ENCODE results near the gene GRIN3B.

GRIN3B gene

GRCh38 chr19:1008268-1009040, 8.2 kb downstream of the GRIN3B start:
- DNase-seq = no peak

GRCh38 chr19:1009041-1009980, 9.1 kb downstream of the GRIN3B start:
- DNase-seq = no peak

GRCh38 chr19:1009981-1010538, 9.8 kb downstream of the GRIN3B start:
- DNase-seq = no peak

GRCh38 chr19:1010586-1011510, 10.6 kb downstream of the GRIN3B start:
- DNase-seq = no peak

- DNase-seq = no peak
Observed at GRCh38 chr19:1011831-1012333, 11.7 kb downstream of the GRIN3B start.

- DNase-seq = no peak
Observed at GRCh38 chr19:1012334-1012733, 12.1 kb downstream of the GRIN3B start.

- no peak for DNase-seq
Observed at GRCh38 chr19:1013218-1013617, 13.0 kb downstream of the GRIN3B start.

GRCh38 chr19:1014161-1015060, 14.2 kb downstream of the GRIN3B start:
- DNase-seq = no peak

- DNase-seq = no peak
Observed at GRCh38 chr19:1015061-1015781, 15.0 kb downstream of the GRIN3B start.

GRCh38 chr19:1015782-1016646, 15.8 kb downstream of the GRIN3B start:
- no peak for DNase-seq

- DNase-seq = peak in 1 of 2 donors; percentile 19
Observed at GRCh38 chr19:1016647-1017114, 16.5 kb downstream of the GRIN3B start.

GRCh38 chr19:1017115-1017905, 17.1 kb downstream of the GRIN3B start:
- peak in 1 of 2 donors; percentile 21 for DNase-seq

- DNase-seq = no peak
Observed at GRCh38 chr19:1017906-1018305, 17.7 kb downstream of the GRIN3B start.

GRCh38 chr19:1018393-1018792, 18.2 kb downstream of the GRIN3B start:
- no peak for DNase-seq

GRCh38 chr19:1018932-1019615, 18.9 kb downstream of the GRIN3B start:
- DNase-seq = no peak

GRCh38 chr19:1019616-1019961, 19.4 kb downstream of the GRIN3B start:
- no peak for DNase-seq

All from inflammatory macrophage (primary cell).